HCT116 (cell line): ENCODE results near the gene RBBP8. TPM values are rescaled to one million over a fixed set of nuclear protein-coding genes. Genes with fewer than 3 reads are reported as not detected.

Experiments
- ATAC-seq: fragments of 200-7000 bp; cut with Tn5 transposase; 2 replicates; pipeline ENCODE4 v1.9.1; 2020; ENCODE audit warnings: mild to moderate bottlenecking, moderate library complexity
- BruUV-seq: library from RNA; stranded (reverse); fragments of 400-500 nt; replicated peaks from 2 replicates; lab custom pipeline; 2021; lab: Mats Ljungman, UMichigan
- CTCF ChIA-PET: fragments of 300-600 bp; sonication (Branson Sonifier 250); formaldehyde crosslinking; loops from one replicate; lab custom pipeline; 2021; ENCODE audit warnings: antibody characterized with exemption; lab: Charles Lee
- POLR2A ChIA-PET: fragments of 300-600, 350-600 bp; sonication (Branson Sonifier 250); formaldehyde crosslinking; loops from one replicate; lab custom pipeline; 2021; ENCODE audit warnings: antibody characterized with exemption; lab: Charles Lee
- RAD21 ChIA-PET, 2 experiments: fragments of 300-600 bp; sonication (Branson Sonifier 250); formaldehyde crosslinking; loops; one replicate each; lab custom pipeline; 2023; ENCODE audit warnings: low total read pairs in 2 of 2; ENCODE audit not compliant: uncharacterized antibody in 2 of 2, unreplicated experiment in 2 of 2, low non-redundant PET in 1 of 2; lab: Charles Lee
- DNase-seq: peaks from one replicate; pipeline ENCODE4 v3.0.0-alpha.2; 2010; ENCODE audit warnings: low read depth, low spot score
- H2AFZ ChIP-seq: fragments of 200-600 bp; shearing (Covaris generic), sonication (generic); 2 replicates; pipeline ENCODE4 v1.6.1; 2017; ENCODE audit warnings: low read depth, mixed run types, mixed read lengths, antibody characterized with exemption, low read length; ENCODE audit not compliant: poor library complexity, severe bottlenecking
- H3K27ac ChIP-seq: 2 replicates; pipeline ENCODE4 v1.5.1; 2012; ENCODE audit warnings: low read depth, low read length
- H3K27me3 ChIP-seq: fragments of 200-600 bp; sonication (generic); 2 replicates; pipeline ENCODE4 v1.6.1; 2016; ENCODE audit warnings: mixed run types, low read length, mixed read lengths; ENCODE audit not compliant: insufficient read depth
- H3K36me3 ChIP-seq, 2 experiments: fragments of 200-500 bp in 1 of 2; fragments of 200-600 bp in 1 of 2; sonication (Bioruptor generic) in 1 of 2; sonication (generic) in 1 of 2; 2 replicates each; pipeline versions ENCODE4 v1.5.1 to v1.6.1; 2014 to 2016; ENCODE audit warnings: low read length in 2 of 2, inconsistent platforms in 1 of 2, mixed read lengths in 1 of 2, mixed run types in 1 of 2; ENCODE audit not compliant: insufficient read depth in 2 of 2, control insufficient read depth in 1 of 2
- H3K4me1 ChIP-seq, 2 experiments: fragments of 200-600 bp in 1 of 2; sonication (generic) in 1 of 2; 2 replicates each; pipeline versions ENCODE4 v1.5.1 to v1.6.1; 2012 to 2017; ENCODE audit warnings: low read length in 2 of 2, inconsistent platforms in 1 of 2, mild to moderate bottlenecking in 1 of 2, mixed read lengths in 1 of 2, mixed run types in 1 of 2, moderate library complexity in 1 of 2; ENCODE audit not compliant: insufficient read depth in 2 of 2, control insufficient read depth in 1 of 2
- H3K4me2 ChIP-seq: fragments of 200-600 bp; sonication (generic); 2 replicates; pipeline ENCODE4 v1.6.1; 2017; ENCODE audit warnings: mixed run types, low read length, mixed read lengths
- H3K4me3 ChIP-seq, 2 experiments: fragments of 200-600 bp in 1 of 2; sonication (generic) in 1 of 2; replicated peaks in 1 of 2; 2 replicates each; pipeline ENCODE4 v1.5.1; 2011 to 2016; ENCODE audit warnings: low read length in 2 of 2, control low read depth in 1 of 2, low read depth in 1 of 2, mild to moderate bottlenecking in 1 of 2, mixed read lengths in 1 of 2, mixed run types in 1 of 2
- H3K79me2 ChIP-seq: fragments of 200-600 bp; sonication (generic); 2 replicates; pipeline ENCODE4 v1.6.1; 2017; ENCODE audit warnings: mild to moderate bottlenecking, mixed run types, low read length, moderate library complexity, mixed read lengths; ENCODE audit not compliant: insufficient read depth
- H3K9ac ChIP-seq: fragments of 200-600 bp; sonication (generic); 2 replicates; pipeline ENCODE4 v1.6.1; 2016; ENCODE audit warnings: low read length, mixed read lengths
- H3K9me2 ChIP-seq: fragments of 200-600 bp; sonication (generic), shearing (Covaris generic); 2 replicates; pipeline ENCODE4 v1.6.1; 2017; ENCODE audit warnings: mixed run types, mild to moderate bottlenecking, moderate library complexity; ENCODE audit not compliant: insufficient read depth
- H3K9me3 ChIP-seq, 2 experiments: fragments of 200-500 bp in 1 of 2; fragments of 200-600 bp in 1 of 2; sonication (Bioruptor generic) in 1 of 2; sonication (generic) in 1 of 2; 2 replicates each; pipeline ENCODE4 v1.6.1; 2014 to 2017; ENCODE audit warnings: low read length in 2 of 2, mixed read lengths in 2 of 2, inconsistent platforms in 1 of 2, low read depth in 1 of 2, mild to moderate bottlenecking in 1 of 2, mixed run types in 1 of 2, moderate library complexity in 1 of 2; ENCODE audit not compliant: control insufficient read depth in 1 of 2, insufficient read depth in 1 of 2
- H4K20me1 ChIP-seq: fragments of 200-600 bp; sonication (generic), shearing (Covaris generic); 2 replicates; pipeline ENCODE4 v1.6.1; 2017; ENCODE audit warnings: mixed run types, mild to moderate bottlenecking, moderate library complexity; ENCODE audit not compliant: insufficient read depth
- CBX3 ChIP-seq: IDR thresholded peaks from 2 replicates; pipeline ENCODE4 v1.6.1; 2012; ENCODE audit warnings: low read depth
- CEBPB ChIP-seq: IDR thresholded peaks from 2 replicates; pipeline ENCODE4 v1.6.1; 2012; ENCODE audit warnings: low read depth
- EGR1 ChIP-seq: IDR thresholded peaks from 2 replicates; pipeline ENCODE4 v1.6.1; 2012; ENCODE audit warnings: low read depth
- ELF1 ChIP-seq: IDR thresholded peaks from 2 replicates; pipeline ENCODE4 v1.6.1; 2012; ENCODE audit warnings: low read depth, borderline replicate concordance
- EZH2phosphoT487 ChIP-seq: fragments of 200-600 bp; IDR thresholded peaks from 2 replicates; pipeline ENCODE4 v1.6.1; 2018; ENCODE audit warnings: antibody characterized with exemption, borderline replicate concordance
- JUND ChIP-seq: IDR thresholded peaks from 2 replicates; pipeline ENCODE4 v1.6.1; 2012
- POLR2A ChIP-seq: IDR thresholded peaks from 2 replicates; pipeline ENCODE4 v1.7.0; 2011; ENCODE audit warnings: borderline replicate concordance; ENCODE audit not compliant: insufficient read depth, insufficient read length; ENCODE audit errors: extremely low read depth
- POLR2AphosphoS5 ChIP-seq: IDR thresholded peaks from 2 replicates; pipeline ENCODE4 v1.6.1; 2011; ENCODE audit warnings: mild to moderate bottlenecking, low read depth, low read length, moderate library complexity
- RAD21 ChIP-seq: IDR thresholded peaks from 2 replicates; pipeline ENCODE4 v1.6.1; 2012; ENCODE audit warnings: low read depth, mild to moderate bottlenecking
- REST ChIP-seq: IDR thresholded peaks from 2 replicates; pipeline ENCODE4 v1.6.1; 2012; ENCODE audit warnings: low read depth
- SP1 ChIP-seq: IDR thresholded peaks from 2 replicates; pipeline ENCODE4 v1.6.1; 2012; ENCODE audit warnings: low read depth
- SRF ChIP-seq: IDR thresholded peaks from 2 replicates; pipeline ENCODE4 v1.6.1; 2012; ENCODE audit warnings: low read depth
- ZNF274 ChIP-seq: fragments of 200-500 bp; sonication (Bioruptor generic); IDR thresholded peaks from 2 replicates; pipeline ENCODE4 v1.6.1; 2014; ENCODE audit warnings: mild to moderate bottlenecking, low read depth, low read length, inconsistent platforms
- intact Hi-C: fragments of 100-400 bp; cut with micrococcal nuclease; formaldehyde crosslinking; loops from 2 replicates; pipeline ENCODE4 v1.10.0; 2022
- total RNA-seq: library from RNA; stranded (reverse); gene quantifications from one replicate; pipeline ENCODE4 v1.2.1, GENCODE V29; 2021; ENCODE audit not compliant: unreplicated experiment
- TF ChIP-seq, protein P1 (sequence below), 3 experiments: fragments of 200-600 bp in 1 of 3; sonication (generic) in 1 of 3; IDR thresholded peaks in 2 of 3; conservative IDR thresholded peaks in 1 of 3; 2 replicates each; pipeline ENCODE4 v1.5.1; 2012 to 2017; ENCODE audit warnings: low read depth in 2 of 3, low read length in 2 of 3, antibody characterized with exemption in 1 of 3, borderline replicate concordance in 1 of 3, control low read depth in 1 of 3, mild to moderate bottlenecking in 1 of 3, mixed read lengths in 1 of 3, mixed run types in 1 of 3, moderate library complexity in 1 of 3; ENCODE audit not compliant: insufficient read depth in 1 of 3
- TF ChIP-seq, protein P2 (sequence below): IDR thresholded peaks from 2 replicates; pipeline ENCODE4 v1.6.1; 2011; ENCODE audit warnings: mild to moderate bottlenecking, low read length, moderate library complexity; ENCODE audit not compliant: insufficient replicate concordance; ENCODE audit errors: extremely low read depth

The RBBP8 gene
- total RNA-seq, 1 experiment from 2014 or later, result 66.6 TPM

DNA sequence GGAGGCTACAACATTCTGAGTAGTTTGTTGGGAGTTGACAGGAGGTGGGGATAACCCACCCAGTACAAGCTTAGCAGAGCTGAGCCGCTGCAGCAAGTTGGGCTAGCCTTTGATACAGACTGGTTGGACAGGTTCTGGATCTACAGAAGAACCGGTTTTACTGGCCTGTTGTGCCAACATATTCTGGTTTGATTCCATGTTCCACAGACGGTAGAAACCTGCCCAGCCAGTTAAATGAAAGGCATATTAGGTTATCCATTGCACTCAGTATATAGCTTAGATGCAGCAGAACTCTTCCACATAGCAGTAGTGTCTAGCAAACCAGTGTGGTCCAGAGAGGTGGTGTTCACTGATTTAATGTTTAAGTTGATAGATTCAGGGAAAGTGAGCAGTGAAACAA is 19.3 kb upstream of the RBBP8 start (continued):
- no peak for TF ChIP-seq EZH2phosphoT487
- TF ChIP-seq JUND, result peak; percentile 86
- TF ChIP-seq POLR2AphosphoS5, result peak; percentile 77
- peak; percentile 24 for TF ChIP-seq RAD21
- TF ChIP-seq, protein P1, sequence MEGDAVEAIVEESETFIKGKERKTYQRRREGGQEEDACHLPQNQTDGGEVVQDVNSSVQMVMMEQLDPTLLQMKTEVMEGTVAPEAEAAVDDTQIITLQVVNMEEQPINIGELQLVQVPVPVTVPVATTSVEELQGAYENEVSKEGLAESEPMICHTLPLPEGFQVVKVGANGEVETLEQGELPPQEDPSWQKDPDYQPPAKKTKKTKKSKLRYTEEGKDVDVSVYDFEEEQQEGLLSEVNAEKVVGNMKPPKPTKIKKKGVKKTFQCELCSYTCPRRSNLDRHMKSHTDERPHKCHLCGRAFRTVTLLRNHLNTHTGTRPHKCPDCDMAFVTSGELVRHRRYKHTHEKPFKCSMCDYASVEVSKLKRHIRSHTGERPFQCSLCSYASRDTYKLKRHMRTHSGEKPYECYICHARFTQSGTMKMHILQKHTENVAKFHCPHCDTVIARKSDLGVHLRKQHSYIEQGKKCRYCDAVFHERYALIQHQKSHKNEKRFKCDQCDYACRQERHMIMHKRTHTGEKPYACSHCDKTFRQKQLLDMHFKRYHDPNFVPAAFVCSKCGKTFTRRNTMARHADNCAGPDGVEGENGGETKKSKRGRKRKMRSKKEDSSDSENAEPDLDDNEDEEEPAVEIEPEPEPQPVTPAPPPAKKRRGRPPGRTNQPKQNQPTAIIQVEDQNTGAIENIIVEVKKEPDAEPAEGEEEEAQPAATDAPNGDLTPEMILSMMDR (IDR thresholded peaks at IDR 0.05 in 2 of 3, conservative IDR thresholded peaks at IDR 0.05 in 1 of 3; ENCODE audit: borderline replicate concordance in 1 of 3, insufficient read depth in 1 of 3, low read depth in 2 of 3, low read length in 2 of 3), result no peak
- no peak for TF ChIP-seq POLR2A
- no peak for TF ChIP-seq EGR1
- TF ChIP-seq SP1, result peak; percentile 98
- TF ChIP-seq SRF, result peak; percentile 50; the same call in 1 of the 2 replicates
- TF ChIP-seq CEBPB, result peak; percentile 79
- peak; percentile 97 for TF ChIP-seq CBX3

DNA sequence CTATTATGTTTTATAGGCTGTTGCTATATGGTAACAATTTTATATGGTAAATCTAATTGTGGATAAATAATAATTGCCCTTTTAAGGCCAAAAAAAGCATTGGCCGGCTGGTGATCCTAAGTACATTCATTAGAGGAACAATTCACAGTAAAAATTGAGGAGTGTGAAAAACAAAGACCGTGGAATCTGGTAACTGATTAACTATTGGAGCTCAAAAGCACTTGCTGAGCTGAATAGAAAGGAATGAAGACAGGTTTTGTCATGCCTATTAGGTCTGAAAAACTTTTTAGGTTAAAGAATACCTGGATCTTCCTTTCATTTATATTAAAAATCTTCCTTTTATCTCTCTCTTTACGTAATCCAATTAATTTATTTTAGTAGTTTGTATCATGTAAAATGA is 18.5 kb upstream of the RBBP8 start:
- no peaks in the 10 kb centered on the region for H3K9me3 ChIP-seq
- H3K4me3 ChIP-seq, result peak overlapping the region in 1 of 2 experiments; percentile 9; a peak in 1 of 4 replicates
- ATAC-seq, result no peak
- ChIA-PET CTCF (interaction anchor here (1.6 to 1.7 kb wide), 2 partner anchors 9 to 16 kb away, joined by 3 to 4 read pairs; no protein-coding TSS in a partner anchor), POLR2A (interaction anchor here (1.2 to 1.4 kb wide), 3 partner anchors 16 to 63 kb away, joined by 3 read pairs; partner anchors contain the start of gene RBBP8), RAD21 (no interaction called here)
- H2AFZ ChIP-seq, result peak overlapping the region; percentile 24
- H3K9ac ChIP-seq, result no peak overlapping the region
- no peaks in the 10 kb centered on the region for H4K20me1 ChIP-seq
- intact Hi-C loops, result no loop called here
- no peaks in the 10 kb centered on the region for H3K9me2 ChIP-seq
- no peaks in the 10 kb centered on the region for H3K36me3 ChIP-seq
- BruUV-seq, result no TSS peak
- no peak for DNase-seq
- no peak overlapping the region for H3K27ac ChIP-seq
- no peaks in the 10 kb centered on the region for H3K27me3 ChIP-seq
- H3K4me1 ChIP-seq, result peaks cover 26 to 31% of the 10 kb centered on the region in 2 experiments
- peak overlapping the region; percentile 67 for H3K4me2 ChIP-seq
- H3K79me2 ChIP-seq, result no peaks in the 10 kb centered on the region
- TF ChIP-seq EZH2phosphoT487, result no peak
- TF ChIP-seq ELF1, result no peak
- no peak for TF ChIP-seq REST
- TF ChIP-seq CBX3, result no peak
- TF ChIP-seq POLR2A, result no peak
- no peak for TF ChIP-seq JUND
- TF ChIP-seq, protein P1 (IDR thresholded peaks at IDR 0.05 in 2 of 3, conservative IDR thresholded peaks at IDR 0.05 in 1 of 3; ENCODE audit: borderline replicate concordance in 1 of 3, insufficient read depth in 1 of 3, low read depth in 2 of 3, low read length in 2 of 3), result no peak
- TF ChIP-seq, protein P2, sequence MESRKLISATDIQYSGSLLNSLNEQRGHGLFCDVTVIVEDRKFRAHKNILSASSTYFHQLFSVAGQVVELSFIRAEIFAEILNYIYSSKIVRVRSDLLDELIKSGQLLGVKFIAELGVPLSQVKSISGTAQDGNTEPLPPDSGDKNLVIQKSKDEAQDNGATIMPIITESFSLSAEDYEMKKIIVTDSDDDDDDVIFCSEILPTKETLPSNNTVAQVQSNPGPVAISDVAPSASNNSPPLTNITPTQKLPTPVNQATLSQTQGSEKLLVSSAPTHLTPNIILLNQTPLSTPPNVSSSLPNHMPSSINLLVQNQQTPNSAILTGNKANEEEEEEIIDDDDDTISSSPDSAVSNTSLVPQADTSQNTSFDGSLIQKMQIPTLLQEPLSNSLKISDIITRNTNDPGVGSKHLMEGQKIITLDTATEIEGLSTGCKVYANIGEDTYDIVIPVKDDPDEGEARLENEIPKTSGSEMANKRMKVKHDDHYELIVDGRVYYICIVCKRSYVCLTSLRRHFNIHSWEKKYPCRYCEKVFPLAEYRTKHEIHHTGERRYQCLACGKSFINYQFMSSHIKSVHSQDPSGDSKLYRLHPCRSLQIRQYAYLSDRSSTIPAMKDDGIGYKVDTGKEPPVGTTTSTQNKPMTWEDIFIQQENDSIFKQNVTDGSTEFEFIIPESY, result no peak
- TF ChIP-seq SRF, result no peak
- TF ChIP-seq ZNF274, result no peak
